Measurements from ENCODE around the gene CLOCK. TPM values are rescaled to one million over a fixed set of nuclear protein-coding genes. Genes with fewer than 3 reads are reported as not detected.

Gene CLOCK
- total RNA-seq, 1 experiment from 2014 or later, result 24.9 TPM

- Histone ChIP-seq H3K27me3 (ENCODE audit: control insufficient read depth, insufficient read depth, low read length) (no peaks in the 10 kb centered on the region), H3K9me3 (ENCODE audit: control insufficient read depth, insufficient read depth, low read depth, low read length) (no peaks in the 10 kb centered on the region), H3K4me1 (ENCODE audit: control insufficient read depth, insufficient read depth, low read length) (peaks cover 7% of the 10 kb centered on the region), H3K4me3 (ENCODE audit: low read depth in 2 of 2, low read length in 2 of 2) (no peak overlapping the region), H3K36me3 (ENCODE audit: control insufficient read depth, insufficient read depth, low read length) (peaks cover 4% of the 10 kb centered on the region; the same call in 1 of the 2 replicates), H3K27ac (ENCODE audit: low read length) (no peak overlapping the region)
- CTCF ChIA-PET, result no interaction called here
- DNase-seq (ENCODE audit: low read depth, low spot score) (no peak), ATAC-seq (no peak)
- intact Hi-C loops (cut with micrococcal nuclease; ENCODE audit: unreplicated experiment) (loop anchor here (10.0 kb wide), 1 partner anchor 105 kb away; no protein-coding TSS in a partner anchor), in situ Hi-C loops (cut with HindIII; ENCODE audit: low pct_unique_long_range_greater_than_20kb, low sequenced_read_pairs) (no loop called here)
- TF ChIP-seq SIN3A (IDR thresholded peaks at IDR 0.05; ENCODE audit: borderline replicate concordance, insufficient read depth, low read depth, low read length) (no peak), POLR2AphosphoS5 (IDR thresholded peaks at IDR 0.05; ENCODE audit: low read depth, low read length) (no peak), CTCF (IDR thresholded peaks at IDR 0.05) (no peak), TCF7L2 (IDR thresholded peaks at IDR 0.05; ENCODE audit: low read depth, low read length) (no peak), REST (IDR thresholded peaks at IDR 0.05; ENCODE audit: insufficient read depth in 1 of 2, low read depth in 2 of 2, low read length in 1 of 2) (no peak)
- no TSS peak for BruUV-seq (replicated peaks)
- POLR2A ChIA-PET, result no interaction called here
Measured at GRCh38 chr4:55549888-55550287, 3.2 kb upstream of the CLOCK start.

GRCh38 chr4:55547918-55548317 is 1.2 kb upstream of the CLOCK start:
- ChIA-PET CTCF (no interaction called here), POLR2A (no interaction called here)
- H3K36me3 ChIP-seq (ENCODE audit: control insufficient read depth, insufficient read depth, low read length), result peaks cover 4% of the 10 kb centered on the region; the same call in 1 of the 2 replicates
- no peaks in the 10 kb centered on the region for H3K9me3 ChIP-seq (ENCODE audit: control insufficient read depth, insufficient read depth, low read depth, low read length)
- ATAC-seq, result no peak
- no peak for DNase-seq (ENCODE audit: low read depth, low spot score)
- no peaks in the 10 kb centered on the region for H3K27me3 ChIP-seq (ENCODE audit: control insufficient read depth, insufficient read depth, low read length)
- TF ChIP-seq REST (IDR thresholded peaks at IDR 0.05; ENCODE audit: insufficient read depth in 1 of 2, low read depth in 2 of 2, low read length in 1 of 2) (no peak), SIN3A (IDR thresholded peaks at IDR 0.05; ENCODE audit: borderline replicate concordance, insufficient read depth, low read depth, low read length) (no peak), TCF7L2 (IDR thresholded peaks at IDR 0.05; ENCODE audit: low read depth, low read length) (no peak), CTCF (IDR thresholded peaks at IDR 0.05) (no peak)
- BruUV-seq (replicated peaks), result no TSS peak
- peak overlapping the region; percentile 80 to 84; a peak in 3 of 4 replicates for H3K4me3 ChIP-seq (ENCODE audit: low read depth in 2 of 2, low read length in 2 of 2)
- peaks cover 18% of the 10 kb centered on the region for H3K4me1 ChIP-seq (ENCODE audit: control insufficient read depth, insufficient read depth, low read length)
- in situ Hi-C loops (cut with HindIII; ENCODE audit: low pct_unique_long_range_greater_than_20kb, low sequenced_read_pairs), result no loop called here
- peak overlapping the region; percentile 89 for H3K27ac ChIP-seq (ENCODE audit: low read length)
- intact Hi-C loops (cut with micrococcal nuclease; ENCODE audit: unreplicated experiment), result no loop called here

All from Panc1 (cell line).